ENCODE measurements around the gene SMCO2. TPM values are rescaled to one million over a fixed set of nuclear protein-coding genes. Genes with fewer than 3 reads are reported as not detected.

SMCO2 gene
- total and polyA plus RNA-seq, 2 of the 13 experiments (the other 11 are each of a cell fraction or from before 2014, with no cell fraction given) = 0.15 TPM; not detected in 1

- TF ChIP-seq SMC3 (IDR thresholded peaks at IDR 0.05; ENCODE audit: low read length) = peak; percentile 55
- TF ChIP-seq SP4 (CRISPR knock-in tag; IDR thresholded peaks at IDR 0.05) = no peak; the same call in 1 of the 2 replicates
- TF ChIP-seq, protein P1, sequence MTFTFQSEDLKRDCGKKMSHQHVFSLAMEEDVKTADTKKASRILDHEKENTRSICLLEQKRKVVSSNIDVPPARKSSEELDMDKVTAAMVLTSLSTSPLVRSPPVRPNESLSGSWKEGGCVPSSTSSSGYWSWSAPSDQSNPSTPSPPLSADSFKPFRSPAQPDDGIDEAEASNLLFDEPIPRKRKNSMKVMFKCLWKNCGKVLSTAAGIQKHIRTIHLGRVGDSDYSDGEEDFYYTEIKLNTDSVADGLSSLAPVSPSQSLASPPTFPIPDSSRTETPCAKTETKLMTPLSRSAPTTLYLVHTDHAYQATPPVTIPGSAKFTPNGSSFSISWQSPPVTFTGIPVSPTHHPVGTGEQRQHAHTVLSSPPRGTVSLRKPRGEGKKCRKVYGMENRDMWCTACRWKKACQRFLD (CRISPR knock-in tag; IDR thresholded peaks at IDR 0.05; ENCODE audit: borderline replicate concordance) = no peak
- no peak for TF ChIP-seq ELF4 (CRISPR knock-in tag; IDR thresholded peaks at IDR 0.05; ENCODE audit: borderline replicate concordance)
- TF ChIP-seq HOXD1 (CRISPR knock-in tag; IDR thresholded peaks at IDR 0.05) = 0 out of 2 replicates have a peak, but pooled peaks have one; percentile 40
- peak; percentile 83 for TF ChIP-seq THAP11 (CRISPR knock-in tag; IDR thresholded peaks at IDR 0.05)
- peak; percentile 40; the same call in 1 of the 2 replicates for TF ChIP-seq ARID3A (IDR thresholded peaks at IDR 0.05; ENCODE audit: low read depth, low read length)
- TF ChIP-seq SIX4 (CRISPR knock-in tag; IDR thresholded peaks at IDR 0.05) = peak; percentile 77; the same call in 1 of the 2 replicates
- no peak for TF ChIP-seq THYN1 (CRISPR knock-in tag; IDR thresholded peaks at IDR 0.05; ENCODE audit: borderline replicate concordance, low read depth)
- no peak; the same call in 1 of the 2 replicates for TF ChIP-seq SALL2 (CRISPR knock-in tag; IDR thresholded peaks at IDR 0.05)
- TF ChIP-seq ZNF747 (CRISPR knock-in tag; IDR thresholded peaks at IDR 0.05; ENCODE audit: borderline replicate concordance) = peak; percentile 92; the same call in 1 of the 2 replicates
- TF ChIP-seq RBFOX2 (IDR thresholded peaks at IDR 0.05; ENCODE audit: low read depth, low read length) = no peak
- no peak for TF ChIP-seq MLLT10 (CRISPR knock-in tag; IDR thresholded peaks at IDR 0.05)
- TF ChIP-seq TCF7L2 (IDR thresholded peaks at IDR 0.05; ENCODE audit: low read depth, low read length) = no peak
- no peak for TF ChIP-seq CHD2 (IDR thresholded peaks at IDR 0.05; ENCODE audit: low read depth, low read length)
- TF ChIP-seq, protein P2, sequence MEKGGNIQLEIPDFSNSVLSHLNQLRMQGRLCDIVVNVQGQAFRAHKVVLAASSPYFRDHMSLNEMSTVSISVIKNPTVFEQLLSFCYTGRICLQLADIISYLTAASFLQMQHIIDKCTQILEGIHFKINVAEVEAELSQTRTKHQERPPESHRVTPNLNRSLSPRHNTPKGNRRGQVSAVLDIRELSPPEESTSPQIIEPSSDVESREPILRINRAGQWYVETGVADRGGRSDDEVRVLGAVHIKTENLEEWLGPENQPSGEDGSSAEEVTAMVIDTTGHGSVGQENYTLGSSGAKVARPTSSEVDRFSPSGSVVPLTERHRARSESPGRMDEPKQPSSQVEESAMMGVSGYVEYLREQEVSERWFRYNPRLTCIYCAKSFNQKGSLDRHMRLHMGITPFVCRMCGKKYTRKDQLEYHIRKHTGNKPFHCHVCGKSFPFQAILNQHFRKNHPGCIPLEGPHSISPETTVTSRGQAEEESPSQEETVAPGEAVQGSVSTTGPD (CRISPR knock-in tag; IDR thresholded peaks at IDR 0.05) = peak; percentile 84
- TF ChIP-seq REXO4 (CRISPR knock-in tag; IDR thresholded peaks at IDR 0.05; ENCODE audit: borderline replicate concordance) = no peak
- no peak for TF ChIP-seq ZNF329 (CRISPR knock-in tag; IDR thresholded peaks at IDR 0.05; ENCODE audit: low read depth)
- TF ChIP-seq MTA1 (CRISPR knock-in tag; IDR thresholded peaks at IDR 0.05; ENCODE audit: borderline replicate concordance) = peak; percentile 89
- TF ChIP-seq RBM22 (optimal IDR thresholded peaks at IDR 0.05; ENCODE audit: low read length) = no peak
- TF ChIP-seq HNRNPUL1 (IDR thresholded peaks at IDR 0.05; ENCODE audit: low read depth, low read length) = no peak
- TF ChIP-seq PLSCR1 (CRISPR knock-in tag; IDR thresholded peaks at IDR 0.05; ENCODE audit: borderline replicate concordance) = no peak
- TF ChIP-seq GATAD2A (CRISPR knock-in tag; IDR thresholded peaks at IDR 0.05) = peak; percentile 98
- TF ChIP-seq ZFP90 (CRISPR knock-in tag; IDR thresholded peaks at IDR 0.05; ENCODE audit: borderline replicate concordance) = peak; percentile 42; the same call in 1 of the 2 replicates
Measured at GRCh38 chr12:27549801-27550652, 103.5 kb downstream of the SMCO2 start (continued).

Measured in HepG2 (cell line).